HL-60 (cell line): ENCODE results near the gene GPC5.

Source experiments
- TF ChIP-seq, protein P1 (sequence below): IDR thresholded peaks from one replicate; pipeline ENCODE4 v1.5.1; 2011; ENCODE audit warnings: low read length, control low read depth, inconsistent platforms; ENCODE audit not compliant: insufficient read depth
- TF ChIP-seq, protein P2 (sequence below): IDR thresholded peaks from 2 replicates; pipeline ENCODE4 v1.6.1; 2012; ENCODE audit warnings: low read depth; ENCODE audit not compliant: insufficient replicate concordance

DNA sequence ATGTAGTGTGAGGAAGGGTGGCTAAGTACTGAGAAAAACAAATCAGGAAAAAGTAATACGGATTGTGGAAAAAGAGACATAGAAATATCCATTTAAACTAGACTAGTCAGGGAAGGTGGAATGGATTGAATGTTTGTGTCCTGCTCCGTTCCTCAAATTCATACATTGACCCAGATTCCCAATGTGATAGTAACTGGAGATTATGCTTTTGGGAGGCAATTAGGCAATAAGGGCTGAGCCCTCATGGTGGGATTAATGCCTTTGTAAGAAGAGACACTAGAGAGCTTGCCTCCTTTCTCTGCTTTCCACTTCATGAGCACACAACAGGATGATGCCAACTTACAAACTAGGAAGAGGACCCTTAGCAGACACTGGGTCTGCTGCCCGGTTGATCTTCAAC is 1063.0 kb downstream of the GPC5 start:
- TF ChIP-seq, protein P1, sequence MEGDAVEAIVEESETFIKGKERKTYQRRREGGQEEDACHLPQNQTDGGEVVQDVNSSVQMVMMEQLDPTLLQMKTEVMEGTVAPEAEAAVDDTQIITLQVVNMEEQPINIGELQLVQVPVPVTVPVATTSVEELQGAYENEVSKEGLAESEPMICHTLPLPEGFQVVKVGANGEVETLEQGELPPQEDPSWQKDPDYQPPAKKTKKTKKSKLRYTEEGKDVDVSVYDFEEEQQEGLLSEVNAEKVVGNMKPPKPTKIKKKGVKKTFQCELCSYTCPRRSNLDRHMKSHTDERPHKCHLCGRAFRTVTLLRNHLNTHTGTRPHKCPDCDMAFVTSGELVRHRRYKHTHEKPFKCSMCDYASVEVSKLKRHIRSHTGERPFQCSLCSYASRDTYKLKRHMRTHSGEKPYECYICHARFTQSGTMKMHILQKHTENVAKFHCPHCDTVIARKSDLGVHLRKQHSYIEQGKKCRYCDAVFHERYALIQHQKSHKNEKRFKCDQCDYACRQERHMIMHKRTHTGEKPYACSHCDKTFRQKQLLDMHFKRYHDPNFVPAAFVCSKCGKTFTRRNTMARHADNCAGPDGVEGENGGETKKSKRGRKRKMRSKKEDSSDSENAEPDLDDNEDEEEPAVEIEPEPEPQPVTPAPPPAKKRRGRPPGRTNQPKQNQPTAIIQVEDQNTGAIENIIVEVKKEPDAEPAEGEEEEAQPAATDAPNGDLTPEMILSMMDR, result no peak
- TF ChIP-seq, protein P2, sequence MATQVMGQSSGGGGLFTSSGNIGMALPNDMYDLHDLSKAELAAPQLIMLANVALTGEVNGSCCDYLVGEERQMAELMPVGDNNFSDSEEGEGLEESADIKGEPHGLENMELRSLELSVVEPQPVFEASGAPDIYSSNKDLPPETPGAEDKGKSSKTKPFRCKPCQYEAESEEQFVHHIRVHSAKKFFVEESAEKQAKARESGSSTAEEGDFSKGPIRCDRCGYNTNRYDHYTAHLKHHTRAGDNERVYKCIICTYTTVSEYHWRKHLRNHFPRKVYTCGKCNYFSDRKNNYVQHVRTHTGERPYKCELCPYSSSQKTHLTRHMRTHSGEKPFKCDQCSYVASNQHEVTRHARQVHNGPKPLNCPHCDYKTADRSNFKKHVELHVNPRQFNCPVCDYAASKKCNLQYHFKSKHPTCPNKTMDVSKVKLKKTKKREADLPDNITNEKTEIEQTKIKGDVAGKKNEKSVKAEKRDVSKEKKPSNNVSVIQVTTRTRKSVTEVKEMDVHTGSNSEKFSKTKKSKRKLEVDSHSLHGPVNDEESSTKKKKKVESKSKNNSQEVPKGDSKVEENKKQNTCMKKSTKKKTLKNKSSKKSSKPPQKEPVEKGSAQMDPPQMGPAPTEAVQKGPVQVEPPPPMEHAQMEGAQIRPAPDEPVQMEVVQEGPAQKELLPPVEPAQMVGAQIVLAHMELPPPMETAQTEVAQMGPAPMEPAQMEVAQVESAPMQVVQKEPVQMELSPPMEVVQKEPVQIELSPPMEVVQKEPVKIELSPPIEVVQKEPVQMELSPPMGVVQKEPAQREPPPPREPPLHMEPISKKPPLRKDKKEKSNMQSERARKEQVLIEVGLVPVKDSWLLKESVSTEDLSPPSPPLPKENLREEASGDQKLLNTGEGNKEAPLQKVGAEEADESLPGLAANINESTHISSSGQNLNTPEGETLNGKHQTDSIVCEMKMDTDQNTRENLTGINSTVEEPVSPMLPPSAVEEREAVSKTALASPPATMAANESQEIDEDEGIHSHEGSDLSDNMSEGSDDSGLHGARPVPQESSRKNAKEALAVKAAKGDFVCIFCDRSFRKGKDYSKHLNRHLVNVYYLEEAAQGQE, result no peak
